HG02970 (cell line): ENCODE measurements around the gene FDXR.
"Not testable (repeated sequence)": the region's sequence is repeated elsewhere in the genome, so short reads cannot be mapped to it uniquely, and the experiment has no call there.

Source experiments
- ATAC-seq: cut with Tn5 transposase; IDR thresholded peaks from one replicate; pipeline ENCODE4 v1.9.1; 2021; ENCODE audit warnings: mild to moderate bottlenecking, moderate library complexity, moderate number of reproducible peaks; ENCODE audit not compliant: unreplicated experiment, low FRiP score

FDXR gene

DNA sequence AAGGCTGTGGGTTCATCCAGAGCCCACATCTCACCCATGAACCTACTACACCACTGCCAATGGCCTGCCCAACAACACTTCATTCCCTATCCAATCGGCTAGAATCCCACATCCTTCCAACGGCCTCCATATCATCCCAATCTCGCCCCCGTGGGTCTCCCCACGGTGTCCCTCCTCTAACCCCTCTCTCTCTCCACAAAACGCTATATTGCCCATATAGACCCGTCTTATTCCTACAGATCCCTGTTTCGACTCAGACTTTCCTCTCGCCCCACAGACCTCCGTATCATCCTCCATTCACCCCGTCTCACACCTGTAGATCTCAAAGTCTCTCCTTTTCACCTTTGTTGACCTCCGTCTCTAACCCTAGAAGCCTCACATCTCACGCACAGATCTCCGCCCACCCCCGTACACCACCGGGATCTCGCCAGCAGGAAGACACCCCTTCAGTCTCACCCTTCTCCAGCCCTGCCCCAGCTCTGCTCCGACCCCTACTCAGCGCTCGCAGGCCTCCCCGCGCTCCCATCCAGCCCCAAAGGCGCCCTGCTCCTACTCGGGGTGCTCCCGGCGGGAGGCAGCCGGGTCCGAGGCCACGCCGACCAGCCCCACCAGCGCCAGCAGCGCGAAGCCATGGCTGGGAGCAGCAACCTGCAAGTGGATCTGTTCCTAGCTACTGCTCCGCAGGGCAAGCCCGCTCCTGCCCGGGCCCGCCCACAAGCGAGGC lies at the start of gene FDXR:
Gene FDXR (minus strand): TSS at position 682 of the 724 bp plus-strand sequence. CDS start 50 bp downstream, at position 632.
- no peak for ATAC-seq

DNA sequence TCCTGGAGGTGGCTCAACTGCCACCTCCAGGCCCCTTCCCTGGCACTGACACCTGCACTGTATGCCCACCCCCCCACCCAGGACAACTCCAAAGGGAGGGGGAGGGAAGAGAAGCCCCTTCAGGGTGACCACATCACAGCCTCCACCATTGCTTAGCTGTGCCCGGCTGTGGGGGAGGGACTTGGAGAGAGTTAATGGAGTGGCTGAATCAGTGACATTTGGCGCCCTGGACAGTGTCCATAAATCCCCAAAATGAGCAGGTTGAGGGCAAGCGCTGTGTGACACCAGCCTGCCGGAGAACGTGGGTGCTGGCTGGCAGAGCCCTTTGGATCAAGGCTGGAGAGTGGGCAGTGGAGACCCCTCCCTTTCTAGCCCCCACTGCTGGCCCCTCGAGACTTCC lies 49.4 kb upstream of the FDXR start:
- no peak for ATAC-seq

DNA sequence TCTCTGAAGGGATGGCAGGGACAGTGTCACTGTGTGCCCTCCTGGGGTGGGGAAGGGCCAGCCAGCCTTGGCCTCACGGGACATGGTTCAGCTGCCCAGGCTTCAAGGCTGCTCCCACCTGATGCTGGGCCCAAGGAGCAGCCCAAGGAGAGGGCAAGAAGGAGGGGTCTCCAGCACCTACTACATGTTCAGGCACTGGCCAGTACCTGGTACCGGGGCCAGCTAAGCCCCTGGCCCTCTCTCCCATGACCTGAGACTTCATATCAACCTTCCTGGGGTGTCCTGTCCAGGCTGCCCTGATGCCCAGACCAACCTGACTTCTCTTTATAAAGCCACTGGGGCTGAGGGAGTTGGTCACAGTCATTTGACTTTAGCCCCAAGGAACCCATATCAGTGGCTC lies 49.0 kb upstream of the FDXR start:
- no peak for ATAC-seq

- no peak for ATAC-seq
These were observed 48.4 kb upstream of the FDXR start for GRCh38 chr17:74921026-74921681.

DNA sequence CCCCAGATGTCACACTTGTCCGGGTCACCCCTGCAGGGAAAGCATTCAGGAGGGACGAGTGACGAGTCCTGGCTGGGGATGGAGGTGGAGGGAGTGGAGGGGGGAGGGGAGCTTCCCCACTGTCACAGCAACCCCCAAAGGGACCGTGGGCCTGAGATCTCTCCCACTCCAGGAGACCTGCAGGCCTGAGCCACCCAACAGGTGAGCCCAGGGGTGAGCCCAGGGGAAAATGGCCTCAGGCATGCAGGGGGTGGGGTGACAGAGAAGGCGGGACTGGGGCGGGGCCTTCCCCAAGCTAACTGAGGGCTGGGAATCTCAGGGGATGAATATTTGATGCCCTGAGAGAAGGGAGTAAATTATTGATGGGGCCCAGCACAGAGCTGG lies 47.8 kb upstream of the FDXR start:
- ATAC-seq: no peak

DNA sequence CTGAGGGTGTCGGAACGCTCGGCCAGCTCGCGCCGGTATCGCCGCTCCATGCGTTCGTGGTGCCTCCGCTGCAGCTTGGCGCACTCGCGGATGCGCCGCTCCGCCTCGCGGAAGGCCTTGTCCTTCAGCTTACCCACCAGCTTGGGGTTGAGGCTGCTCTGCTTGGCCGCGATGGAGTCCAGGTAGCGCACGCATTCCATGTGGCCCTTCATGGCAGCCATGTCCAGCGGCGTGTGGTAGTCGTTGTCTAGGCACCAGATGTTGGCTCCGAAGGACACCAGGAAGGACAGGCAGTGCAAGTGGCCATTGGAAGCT lies 47.5 kb upstream of the FDXR start:
- ATAC-seq: no peak

DNA sequence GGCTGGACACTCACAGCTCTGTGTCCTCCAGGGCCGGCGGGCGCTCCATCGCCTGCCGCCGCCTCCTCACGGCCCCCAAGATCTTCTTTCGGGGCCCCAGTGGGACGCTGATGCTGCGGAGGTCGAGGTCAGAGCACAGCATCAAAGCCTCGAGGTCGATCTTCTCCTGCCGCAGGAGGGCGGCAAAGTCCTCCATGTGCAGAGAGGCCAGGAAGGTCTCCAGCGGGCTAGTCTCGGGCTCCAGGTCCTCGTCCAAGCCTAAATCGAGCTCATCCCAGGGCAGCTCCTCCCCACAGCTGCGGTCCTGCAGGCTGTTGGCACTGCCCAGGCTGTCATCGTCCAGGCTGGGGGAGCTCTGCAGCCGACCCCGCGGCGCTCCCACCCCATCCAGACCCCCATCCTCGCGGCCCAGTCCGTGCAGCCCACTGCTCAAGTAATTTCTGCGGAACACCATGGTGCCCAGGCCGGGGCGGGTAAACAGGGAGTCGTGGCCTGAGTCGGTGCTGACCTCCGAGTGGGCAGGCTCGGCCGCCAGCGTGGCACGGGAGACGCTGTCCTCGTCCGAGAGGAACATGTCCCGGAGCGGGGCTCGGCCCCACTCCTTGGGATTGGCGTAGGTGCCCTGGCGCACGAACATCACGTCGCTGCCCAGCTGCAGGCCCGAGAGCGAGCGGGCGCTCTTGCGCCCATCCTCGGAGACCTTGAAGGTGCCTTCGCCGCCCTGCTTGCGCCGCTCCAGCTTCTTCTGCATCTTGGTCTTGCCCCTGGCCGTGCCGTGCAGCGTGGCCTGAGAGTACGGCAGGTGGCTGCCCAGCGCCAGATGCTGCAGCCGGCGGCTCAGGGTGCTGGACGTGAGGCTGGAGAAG lies 46.9 kb upstream of the FDXR start:
- ATAC-seq: no peak

GRCh38 chr17:74918906-74919305 lies 46.1 kb upstream of the FDXR start:
- no peak for ATAC-seq

- ATAC-seq: no peak
These were observed 44.6 kb upstream of the FDXR start for GRCh38 chr17:74917430-74917829.

DNA sequence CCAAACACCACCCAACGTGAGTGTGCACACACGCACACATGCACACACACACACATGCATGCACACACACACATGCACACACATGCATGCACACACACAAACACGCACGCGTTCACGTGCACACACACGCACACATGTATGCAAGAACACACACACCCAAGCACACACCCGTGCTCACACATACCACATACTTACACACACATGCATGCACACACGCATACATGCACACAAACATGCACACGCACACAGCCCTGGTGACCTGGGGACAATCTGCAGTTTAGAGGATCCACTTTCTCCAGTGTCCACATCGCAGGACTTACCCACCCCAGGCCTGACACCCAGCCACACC lies 44.0 kb upstream of the FDXR start:
- ATAC-seq: no peak

GRCh38 chr17:74916136-74916850 lies 43.5 kb upstream of the FDXR start:
- no peak for ATAC-seq

- ATAC-seq: not testable (repeated sequence)
These were observed 38.6 kb upstream of the FDXR start for GRCh38 chr17:74911423-74911822.

DNA sequence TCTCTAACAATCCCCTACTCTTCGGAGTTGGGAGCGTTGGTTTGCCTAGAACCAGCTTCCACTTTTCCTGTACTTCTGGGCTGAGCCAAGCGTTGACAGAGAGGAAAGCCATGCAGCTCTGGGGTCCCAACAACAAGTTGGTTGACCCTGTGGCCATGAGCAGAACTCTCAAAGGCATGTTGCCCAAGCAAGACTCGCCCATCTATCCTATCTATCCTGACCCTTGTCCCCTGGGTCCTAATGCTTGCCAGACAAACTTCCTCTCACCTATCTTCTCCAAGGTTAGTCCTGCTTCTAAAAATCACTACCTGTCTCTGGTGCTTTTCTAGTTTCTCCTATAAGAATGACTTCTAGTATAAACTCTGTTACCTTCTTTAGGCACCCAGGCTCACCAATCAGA lies 36.3 kb upstream of the FDXR start:
- not testable (repeated sequence) for ATAC-seq

- ATAC-seq: no peak
These were observed 34.2 kb upstream of the FDXR start for GRCh38 chr17:74907012-74907411.

DNA sequence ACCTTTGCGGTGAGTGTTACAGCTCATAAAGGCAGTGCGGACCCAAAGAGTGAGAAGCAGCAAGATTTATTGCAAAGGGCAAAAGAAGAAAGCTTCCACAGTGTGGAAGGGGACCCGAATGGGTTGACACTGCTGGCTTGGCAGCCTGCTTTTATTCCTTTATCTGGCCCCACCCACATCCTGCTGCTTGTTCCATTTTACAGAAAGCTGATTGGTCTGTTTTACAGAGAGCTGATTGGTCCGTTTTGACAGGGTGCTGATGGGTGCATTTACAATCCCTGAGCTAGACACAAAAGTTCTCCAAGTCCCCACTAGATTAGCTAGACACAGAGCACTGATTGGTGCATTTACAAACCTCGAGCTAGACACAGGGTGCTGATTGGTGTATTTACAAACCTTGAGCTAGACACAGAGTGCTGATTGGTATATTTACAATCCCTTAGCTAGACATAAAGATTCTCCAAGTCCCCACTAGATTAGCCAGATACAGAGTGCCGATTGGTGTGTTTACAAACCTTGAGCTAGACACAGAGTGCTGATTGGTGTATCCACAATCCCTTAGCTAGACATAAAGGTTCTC lies 33.5 kb upstream of the FDXR start:
- not testable (repeated sequence) for ATAC-seq

DNA sequence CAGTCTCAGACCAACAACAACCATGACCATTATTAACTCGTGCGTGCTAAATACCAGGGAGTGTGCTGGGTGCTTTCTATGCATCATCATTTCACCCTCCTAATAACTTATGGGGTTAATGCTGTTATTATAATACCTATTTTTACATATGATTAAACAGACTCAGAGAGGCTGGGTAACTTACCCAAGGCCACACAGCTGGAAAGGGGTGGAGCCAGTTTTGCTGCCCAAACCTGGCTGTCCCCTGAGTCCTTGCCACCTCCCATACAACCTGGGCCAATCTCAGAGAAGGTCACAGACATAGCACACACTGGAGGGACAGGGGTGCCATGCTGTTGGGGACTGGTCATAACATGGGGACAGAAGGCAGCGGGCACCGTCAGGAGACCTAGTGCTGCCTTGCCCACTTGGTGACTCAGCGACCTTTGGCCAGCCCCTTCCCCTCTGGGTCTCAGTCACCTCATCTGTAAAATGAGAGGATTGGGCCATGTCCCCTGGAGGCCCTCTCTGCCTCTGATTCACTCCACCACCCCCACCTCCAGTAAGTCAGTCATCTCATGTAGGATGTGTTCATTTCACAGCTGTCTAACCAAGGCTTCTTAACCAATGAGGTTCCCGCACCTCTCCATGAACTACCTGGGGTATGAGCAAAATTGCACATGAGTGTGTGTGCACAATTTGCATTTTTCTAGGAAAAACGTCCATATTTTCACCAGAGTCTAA lies 32.1 kb upstream of the FDXR start:
- ATAC-seq: no peak

GRCh38 chr17:74903671-74904070 lies 30.9 kb upstream of the FDXR start:
- ATAC-seq: no peak

DNA sequence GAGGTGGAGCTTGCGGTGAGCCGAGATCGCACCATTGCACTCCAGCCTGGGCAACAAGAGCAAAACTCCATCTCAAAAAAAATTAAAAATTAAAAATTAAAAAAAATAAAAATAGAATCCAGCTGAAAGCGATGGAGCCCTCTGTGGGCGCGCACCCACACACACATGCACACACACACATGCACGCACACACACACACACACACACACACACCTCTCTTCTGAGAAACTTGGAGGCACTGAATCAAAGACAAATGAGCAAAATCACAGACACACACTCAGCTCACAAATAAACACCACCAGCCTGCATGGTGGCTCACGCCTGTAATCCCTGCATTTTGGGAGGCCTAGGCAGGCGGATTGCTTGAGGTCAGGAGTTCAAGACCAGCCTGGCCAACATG lies 30.2 kb upstream of the FDXR start:
- no peak for ATAC-seq

DNA sequence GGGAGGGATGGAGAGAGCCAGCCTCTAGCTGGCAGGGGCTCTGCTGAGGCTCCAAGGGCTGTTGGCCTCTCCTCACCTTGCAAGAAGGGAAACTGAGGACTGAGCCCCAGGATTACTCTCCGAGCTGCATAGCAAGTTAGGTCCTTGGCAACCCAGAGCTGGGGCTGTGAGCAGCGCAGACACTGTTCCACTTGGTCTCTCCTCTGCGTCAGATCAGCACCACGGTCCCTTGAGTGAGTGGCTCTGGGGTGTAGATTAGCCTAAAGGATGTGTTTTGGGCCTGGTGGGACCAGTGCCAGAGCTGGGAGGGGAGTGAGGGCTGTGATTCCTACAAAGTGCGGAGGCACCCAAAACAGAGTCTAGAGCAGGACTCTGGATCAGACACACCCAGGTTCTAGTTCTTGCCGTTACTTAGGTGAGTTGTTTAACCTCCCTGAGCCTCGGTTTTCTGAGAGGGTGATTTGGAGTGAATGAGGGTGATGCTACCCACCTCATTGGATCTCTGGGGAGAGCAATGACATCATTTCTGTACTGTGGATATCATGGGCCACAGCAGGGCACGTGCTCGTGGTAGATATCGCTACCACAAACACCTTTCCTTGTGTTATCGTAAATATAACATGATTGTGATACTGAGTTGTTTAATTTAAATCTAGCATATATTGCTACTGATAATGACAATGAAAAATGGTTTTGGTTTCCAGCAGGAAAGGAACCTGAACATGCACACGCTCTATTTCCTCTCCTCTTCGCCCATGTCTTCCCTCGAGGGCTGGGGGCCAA lies 28.8 kb upstream of the FDXR start:
- no peak for ATAC-seq
